Activated CD8-positive, alpha-beta memory T cell treated with anti-CD3 and anti-CD28 coated beads for 48 hours (primary cell): ENCODE data around the gene DENND1B.
"Not testable (repeated sequence)": the region's sequence is repeated elsewhere in the genome, so short reads cannot be mapped to it uniquely, and the experiment has no call there.

Source experiments
- DNase-seq, 3 experiments: peaks; one replicate each; pipeline ENCODE4 v3.0.0-alpha.2; 2020; ENCODE audit warnings: low read depth in 2 of 3, low spot score in 2 of 3

The DENND1B gene

GRCh38 chr1:197786280-197786679 is 11.0 kb upstream of the DENND1B start:
- no peak for DNase-seq

- DNase-seq: no peak
Observed at GRCh38 chr1:197783510-197783948, 8.2 kb upstream of the DENND1B start.

- DNase-seq: no peak
Observed at GRCh38 chr1:197782722-197783360, 7.6 kb upstream of the DENND1B start.

GRCh38 chr1:197781968-197782721 is 6.9 kb upstream of the DENND1B start:
- no peak for DNase-seq

- DNase-seq: no peak
Observed at GRCh38 chr1:197779921-197780320, 4.6 kb upstream of the DENND1B start.

- DNase-seq: no peak
Observed at GRCh38 chr1:197778366-197778945, 3.2 kb upstream of the DENND1B start.

- DNase-seq: no peak
Observed at GRCh38 chr1:197776351-197777105, 1.2 kb upstream of the DENND1B start.

- peak; percentile 26 to 42 (median 35) for DNase-seq
Observed at GRCh38 chr1:197774466-197775281, 606 bp downstream of the DENND1B start.

GRCh38 chr1:197773856-197774255 is 1.4 kb downstream of the DENND1B start:
- DNase-seq: no peak

GRCh38 chr1:197771904-197772556 is 3.2 kb downstream of the DENND1B start:
- no peak for DNase-seq

- no peak for DNase-seq
Observed at GRCh38 chr1:197771386-197771785, 3.9 kb downstream of the DENND1B start.

GRCh38 chr1:197770243-197770642 is 5.0 kb downstream of the DENND1B start:
- DNase-seq: no peak

- no peak for DNase-seq
Observed at GRCh38 chr1:197769287-197769686, 6.0 kb downstream of the DENND1B start.

- DNase-seq: no peak
Observed at GRCh38 chr1:197768014-197768805, 7.1 kb downstream of the DENND1B start.

GRCh38 chr1:197763769-197764168 is 11.5 kb downstream of the DENND1B start:
- no peak for DNase-seq

GRCh38 chr1:197763307-197763706 is 12.0 kb downstream of the DENND1B start:
- no peak for DNase-seq

- no peak for DNase-seq
Observed at GRCh38 chr1:197761654-197762053, 13.6 kb downstream of the DENND1B start.

- DNase-seq: not testable (repeated sequence)
Observed at GRCh38 chr1:197755553-197755952, 19.7 kb downstream of the DENND1B start.

GRCh38 chr1:197752652-197753164 is 22.6 kb downstream of the DENND1B start:
- not testable (repeated sequence) for DNase-seq
